ENCODE results near the gene PIEZO2. TPM values are rescaled to one million over a fixed set of nuclear protein-coding genes. Genes with fewer than 3 reads are reported as not detected.

PIEZO2 gene
- total and polyA plus RNA-seq, 2 experiments from 2014 or later: 24.5 to 70.8 TPM

DNA sequence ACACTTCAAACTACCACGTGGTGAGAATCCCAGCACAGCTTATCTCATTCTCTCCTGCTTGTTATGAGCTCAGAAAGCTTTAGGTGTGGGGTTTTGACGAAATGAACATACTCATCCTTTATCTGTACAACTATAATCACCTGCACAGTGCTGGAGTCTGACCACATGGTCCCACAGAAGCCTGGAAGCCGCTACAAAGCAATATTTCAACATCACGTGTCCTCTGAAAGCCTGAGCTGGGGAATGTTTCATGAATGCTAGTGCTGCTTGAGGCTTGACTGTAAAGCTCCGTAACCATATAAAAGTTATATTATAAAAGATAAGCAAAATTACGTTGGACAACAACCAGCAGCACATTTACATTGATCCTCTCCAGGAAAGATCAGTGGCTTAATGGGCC, 43.9 kb downstream of the PIEZO2 start:
- H3K79me2 ChIP-seq: peaks cover 24% of the 10 kb centered on the region
- peaks cover 13% of the 10 kb centered on the region for H3K4me1 ChIP-seq (ENCODE audit: insufficient read depth)
- no peaks in the 10 kb centered on the region for H3K9me2 ChIP-seq (replicated peaks; ENCODE audit: insufficient read depth)
- no peak overlapping the region for H3K27ac ChIP-seq
- H3K36me3 ChIP-seq (replicated peaks; ENCODE audit: insufficient read depth, low read depth): no peaks in the 10 kb centered on the region
- H4K20me1 ChIP-seq (ENCODE audit: insufficient read depth, poor library complexity, severe bottlenecking): no peaks in the 10 kb centered on the region
- H3K9me3 ChIP-seq (ENCODE audit: low read depth): no peaks in the 10 kb centered on the region
- no peak for DNase-seq (ENCODE audit: low spot score)
- H3K27me3 ChIP-seq: no peaks in the 10 kb centered on the region
- 55% methylated on average over 6 of the region's 6 CpGs for WGBS (ENCODE audit: low lambda C conversion rate, missing lambda C conversion rate)
- no peak overlapping the region for H2AFZ ChIP-seq
- no peak for TF ChIP-seq EZH2phosphoT487 (IDR thresholded peaks at IDR 0.05; ENCODE audit: low read depth, severe bottlenecking, unreplicated experiment)
- no peak for TF ChIP-seq EZH2 (IDR thresholded peaks at IDR 0.05; ENCODE audit: borderline replicate concordance)
- TF ChIP-seq, protein P1, sequence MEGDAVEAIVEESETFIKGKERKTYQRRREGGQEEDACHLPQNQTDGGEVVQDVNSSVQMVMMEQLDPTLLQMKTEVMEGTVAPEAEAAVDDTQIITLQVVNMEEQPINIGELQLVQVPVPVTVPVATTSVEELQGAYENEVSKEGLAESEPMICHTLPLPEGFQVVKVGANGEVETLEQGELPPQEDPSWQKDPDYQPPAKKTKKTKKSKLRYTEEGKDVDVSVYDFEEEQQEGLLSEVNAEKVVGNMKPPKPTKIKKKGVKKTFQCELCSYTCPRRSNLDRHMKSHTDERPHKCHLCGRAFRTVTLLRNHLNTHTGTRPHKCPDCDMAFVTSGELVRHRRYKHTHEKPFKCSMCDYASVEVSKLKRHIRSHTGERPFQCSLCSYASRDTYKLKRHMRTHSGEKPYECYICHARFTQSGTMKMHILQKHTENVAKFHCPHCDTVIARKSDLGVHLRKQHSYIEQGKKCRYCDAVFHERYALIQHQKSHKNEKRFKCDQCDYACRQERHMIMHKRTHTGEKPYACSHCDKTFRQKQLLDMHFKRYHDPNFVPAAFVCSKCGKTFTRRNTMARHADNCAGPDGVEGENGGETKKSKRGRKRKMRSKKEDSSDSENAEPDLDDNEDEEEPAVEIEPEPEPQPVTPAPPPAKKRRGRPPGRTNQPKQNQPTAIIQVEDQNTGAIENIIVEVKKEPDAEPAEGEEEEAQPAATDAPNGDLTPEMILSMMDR (IDR thresholded peaks at IDR 0.05; ENCODE audit: poor library complexity): no peak
- no peak overlapping the region for H3K4me3 ChIP-seq
- no peak overlapping the region for H3K4me2 ChIP-seq

DNA sequence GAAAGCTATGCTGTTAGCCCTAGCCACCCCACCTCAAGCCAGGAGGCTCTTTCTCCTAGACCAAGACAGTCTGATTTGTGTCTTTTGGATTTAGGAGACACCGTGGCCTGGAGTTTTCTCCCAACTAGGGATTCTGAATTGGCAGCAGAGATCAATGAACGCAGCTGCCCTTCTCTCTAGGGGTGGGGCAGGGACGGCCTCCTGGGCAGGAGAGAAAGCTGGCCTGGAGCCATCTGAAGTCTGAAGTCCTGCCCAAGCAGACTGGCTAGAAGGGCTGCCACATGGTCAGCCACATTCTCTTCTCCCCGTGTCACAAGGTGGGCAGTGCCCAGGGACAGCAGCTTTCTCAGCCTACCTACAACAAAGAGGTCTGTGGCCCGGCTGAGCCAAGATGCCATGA, 45.1 kb downstream of the PIEZO2 start:
- TF ChIP-seq, protein P1 (IDR thresholded peaks at IDR 0.05; ENCODE audit: poor library complexity): no peak
- no peak for TF ChIP-seq EZH2 (IDR thresholded peaks at IDR 0.05; ENCODE audit: borderline replicate concordance)
- no peak for TF ChIP-seq EZH2phosphoT487 (IDR thresholded peaks at IDR 0.05; ENCODE audit: low read depth, severe bottlenecking, unreplicated experiment)
- Histone ChIP-seq H3K4me2 (no peak overlapping the region), H4K20me1 (ENCODE audit: insufficient read depth, poor library complexity, severe bottlenecking) (no peaks in the 10 kb centered on the region), H3K4me1 (ENCODE audit: insufficient read depth) (peaks cover 13% of the 10 kb centered on the region), H3K79me2 (peaks cover 24% of the 10 kb centered on the region), H3K36me3 (replicated peaks; ENCODE audit: insufficient read depth, low read depth) (no peaks in the 10 kb centered on the region), H2AFZ (no peak overlapping the region), H3K4me3 (no peak overlapping the region), H3K27me3 (no peaks in the 10 kb centered on the region), H3K9me2 (replicated peaks; ENCODE audit: insufficient read depth) (no peaks in the 10 kb centered on the region), H3K9me3 (ENCODE audit: low read depth) (no peaks in the 10 kb centered on the region), H3K27ac (no peak overlapping the region)
- WGBS (ENCODE audit: low lambda C conversion rate, missing lambda C conversion rate): 90% methylated on average over 5 of the region's 5 CpGs
- no peak for DNase-seq (ENCODE audit: low spot score)

DNA sequence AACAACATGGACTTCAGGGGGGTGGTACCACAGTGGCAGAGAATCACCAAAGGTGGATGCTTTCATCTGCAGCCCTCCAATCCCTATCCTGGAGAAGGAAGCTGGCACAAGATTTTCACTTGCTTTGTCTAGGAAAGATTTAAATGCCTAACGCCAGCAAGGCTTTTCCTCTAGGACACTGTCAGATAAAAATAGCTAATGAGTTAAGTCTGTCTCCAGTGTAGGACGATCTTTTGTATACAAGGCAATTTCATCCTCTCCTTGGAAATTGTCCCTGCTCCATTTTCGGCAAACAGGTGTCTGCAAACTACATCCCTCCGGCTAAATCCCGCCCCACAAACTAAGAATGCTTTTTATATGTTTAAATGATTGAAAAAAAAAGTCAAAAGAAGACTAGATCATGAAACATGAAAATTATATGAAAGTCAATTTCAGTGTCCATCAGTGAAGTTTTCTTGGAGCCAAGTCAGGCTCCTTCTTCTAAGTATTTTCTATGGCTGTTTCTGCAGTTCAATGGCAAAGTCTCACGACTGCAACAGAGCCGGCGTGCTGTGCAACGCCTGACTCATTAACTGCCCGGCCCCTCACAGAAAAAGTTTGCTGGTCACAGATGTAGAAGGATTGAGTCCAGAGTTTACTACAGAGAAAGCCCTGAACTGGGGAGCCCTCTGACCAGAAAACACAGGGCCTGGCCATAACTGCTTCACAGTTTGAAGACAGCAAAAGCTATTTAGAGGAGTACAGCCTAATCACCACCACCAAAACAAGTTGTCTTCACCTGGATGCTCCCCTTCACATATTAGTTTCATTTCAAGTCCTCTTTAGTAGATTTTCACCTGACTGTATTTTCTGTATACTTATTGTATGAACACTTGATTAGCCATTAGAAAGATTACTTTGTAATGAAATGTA, 52.3 kb downstream of the PIEZO2 start:
- WGBS (ENCODE audit: low lambda C conversion rate, missing lambda C conversion rate): 82% methylated on average over 10 of the region's 10 CpGs
- Histone ChIP-seq H3K79me2 (peaks cover 7% of the 10 kb centered on the region), H3K9me3 (ENCODE audit: low read depth) (no peaks in the 10 kb centered on the region), H4K20me1 (ENCODE audit: insufficient read depth, poor library complexity, severe bottlenecking) (no peaks in the 10 kb centered on the region), H3K4me1 (ENCODE audit: insufficient read depth) (peaks cover 12% of the 10 kb centered on the region), H3K36me3 (replicated peaks; ENCODE audit: insufficient read depth, low read depth) (no peaks in the 10 kb centered on the region), H3K9me2 (replicated peaks; ENCODE audit: insufficient read depth) (no peaks in the 10 kb centered on the region), H3K27me3 (no peaks in the 10 kb centered on the region), H2AFZ (no peak overlapping the region), H3K4me2 (no peak overlapping the region), H3K4me3 (no peak overlapping the region), H3K27ac (no peak overlapping the region)
- DNase-seq (ENCODE audit: low spot score): no peak
- no peak for TF ChIP-seq EZH2 (IDR thresholded peaks at IDR 0.05; ENCODE audit: borderline replicate concordance)
- TF ChIP-seq EZH2phosphoT487 (IDR thresholded peaks at IDR 0.05; ENCODE audit: low read depth, severe bottlenecking, unreplicated experiment): no peak
- TF ChIP-seq, protein P1 (IDR thresholded peaks at IDR 0.05; ENCODE audit: poor library complexity): no peak

Measured in hepatocyte (in vitro differentiated cells).